ENCODE measurements around the gene C3orf52. TPM values are rescaled to one million over a fixed set of nuclear protein-coding genes. Genes with fewer than 3 reads are reported as not detected.

C3orf52 gene
- total RNA-seq, 4 donors from 2014 or later = 32.0 to 62.9 (median 45.9) TPM

GRCh38 chr3:112129925-112130637, 43.9 kb downstream of the C3orf52 start:
- no peak for DNase-seq
- Histone ChIP-seq H3K4me1 (no peaks in the 10 kb centered on the region), H3K27me3 (no peaks in the 10 kb centered on the region), H3K27ac (no peak overlapping the region), H3K36me3 (no peaks in the 10 kb centered on the region), H3K4me3 (replicated peaks in 1 of 3) (no peak overlapping the region), H3K9me3 (no peaks in the 10 kb centered on the region)
- TF ChIP-seq CTCF (IDR thresholded peaks at IDR 0.05) (no peak), POLR2A (IDR thresholded peaks at IDR 0.05) (no peak)
- intact Hi-C loops (cut with DNase I) = no loop called here
- WGBS, 2 donors = 93 to 97% methylated on average over 4 of the region's 4 CpGs

GRCh38 chr3:112130638-112130993, 44.4 kb downstream of the C3orf52 start:
- H3K27ac ChIP-seq = no peak overlapping the region
- H3K9me3 ChIP-seq = no peaks in the 10 kb centered on the region
- no peak overlapping the region for H3K4me3 ChIP-seq (replicated peaks in 1 of 3)
- DNase-seq = no peak
- no peak for TF ChIP-seq POLR2A (IDR thresholded peaks at IDR 0.05)
- no peak for TF ChIP-seq CTCF (IDR thresholded peaks at IDR 0.05)
- H3K4me1 ChIP-seq = no peaks in the 10 kb centered on the region
- WGBS, 2 donors = 88 to 98% methylated on average over 3 of the region's 3 CpGs
- intact Hi-C loops (cut with DNase I) = no loop called here
- no peaks in the 10 kb centered on the region for H3K27me3 ChIP-seq
- H3K36me3 ChIP-seq = no peaks in the 10 kb centered on the region

- H3K4me3 ChIP-seq (replicated peaks in 1 of 3) = no peak overlapping the region
- H3K27me3 ChIP-seq = no peaks in the 10 kb centered on the region
- H3K36me3 ChIP-seq = no peaks in the 10 kb centered on the region
- H3K4me1 ChIP-seq = no peaks in the 10 kb centered on the region
- H3K9me3 ChIP-seq = no peaks in the 10 kb centered on the region
- H3K27ac ChIP-seq = no peak overlapping the region
- 95% methylated on average over 3 of the region's 3 CpGs for WGBS, 2 donors
- no peak for DNase-seq
- intact Hi-C loops (cut with DNase I) = no loop called here
- no peak for TF ChIP-seq CTCF (IDR thresholded peaks at IDR 0.05)
- no peak for TF ChIP-seq POLR2A (IDR thresholded peaks at IDR 0.05)
Measured at GRCh38 chr3:112131111-112131510, 44.9 kb downstream of the C3orf52 start.

GRCh38 chr3:112132088-112132487, 45.9 kb downstream of the C3orf52 start:
- 91 to 95% methylated on average over 3 of the region's 3 CpGs for WGBS, 2 donors
- Histone ChIP-seq H3K4me1 (no peaks in the 10 kb centered on the region), H3K4me3 (replicated peaks in 1 of 3) (no peak overlapping the region), H3K9me3 (no peaks in the 10 kb centered on the region), H3K36me3 (no peaks in the 10 kb centered on the region), H3K27ac (no peak overlapping the region), H3K27me3 (no peaks in the 10 kb centered on the region)
- no peak for TF ChIP-seq CTCF (IDR thresholded peaks at IDR 0.05)
- no peak for TF ChIP-seq POLR2A (IDR thresholded peaks at IDR 0.05)
- no peak for DNase-seq
- intact Hi-C loops (cut with DNase I) = no loop called here

- TF ChIP-seq POLR2A (IDR thresholded peaks at IDR 0.05) = no peak
- TF ChIP-seq CTCF (IDR thresholded peaks at IDR 0.05) = no peak
- Histone ChIP-seq H3K4me1 (no peaks in the 10 kb centered on the region), H3K4me3 (replicated peaks in 1 of 3) (no peak overlapping the region), H3K27ac (no peak overlapping the region), H3K9me3 (no peaks in the 10 kb centered on the region), H3K27me3 (no peaks in the 10 kb centered on the region), H3K36me3 (no peaks in the 10 kb centered on the region)
- intact Hi-C loops (cut with DNase I) = no loop called here
- DNase-seq = no peak
- WGBS, 2 donors = 77 to 88% methylated on average over 1 of the region's 1 CpG
Measured at GRCh38 chr3:112132554-112132953, 46.4 kb downstream of the C3orf52 start.

Measured in thyroid gland (tissue), 4 donors.